Esophagus muscularis mucosa (tissue), 4 donors: ENCODE results near the gene TUBE1.

Source experiments
- CTCF ChIP-seq, 3 experiments: fragments of 200-600 bp in 2 of 3; fragments of 450-650 bp in 1 of 3; sonication (generic) in 2 of 3; IDR thresholded peaks; one replicate each; pipeline ENCODE4 v1.5.1; 2017 to 2019; ENCODE audit warnings: antibody characterized with exemption in 3 of 3, mild to moderate bottlenecking in 2 of 3, moderate library complexity in 1 of 3
- EP300 ChIP-seq: sonication (generic); formaldehyde crosslinking; IDR thresholded peaks from one replicate; pipeline ENCODE4 v1.6.1; 2017; ENCODE audit warnings: antibody characterized with exemption
- POLR2A ChIP-seq: fragments of 450-650 bp; IDR thresholded peaks from one replicate; pipeline ENCODE4 v1.6.1; 2017; ENCODE audit warnings: antibody characterized with exemption, moderate library complexity, mild to moderate bottlenecking, low read depth
- POLR2AphosphoS5 ChIP-seq, 2 donors: sonication (generic); formaldehyde crosslinking; IDR thresholded peaks; one replicate each; pipeline ENCODE4 v1.6.1; 2017; ENCODE audit warnings: antibody characterized with exemption in 2 of 2

DNA sequence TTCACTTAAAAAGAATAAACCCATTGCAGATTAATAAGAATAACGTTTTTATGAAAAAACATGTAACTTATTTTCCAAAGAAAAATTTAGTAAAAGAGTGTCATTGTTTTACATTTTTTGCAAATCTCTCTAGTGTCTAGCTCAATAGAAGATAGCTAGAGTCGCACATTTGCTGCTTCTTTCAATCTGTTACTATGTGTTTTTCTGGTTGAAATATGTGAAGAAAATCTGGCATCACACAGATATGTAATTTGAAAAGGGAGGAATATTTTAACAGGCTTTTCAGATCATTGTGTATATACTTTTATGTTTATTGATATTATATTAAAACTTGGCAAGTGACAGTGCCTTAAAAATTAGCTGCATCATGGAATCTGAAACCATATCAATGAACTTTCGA, 24.3 kb downstream of the TUBE1 start:
- TF ChIP-seq CTCF (IDR thresholded peaks at IDR 0.05) (no peak), POLR2AphosphoS5 (IDR thresholded peaks at IDR 0.05) (no peak), EP300 (no peak), POLR2A (no peak)
